ENCODE data around the gene GTF3C4. TPM values are rescaled to one million over a fixed set of nuclear protein-coding genes. Genes with fewer than 3 reads are reported as not detected.
A peak's percentile ranks its signal among the peaks of the same experiment; 100 is the strongest.

The GTF3C4 gene
- total RNA-seq, 1 experiment from 2014 or later, result 42.5 TPM

GRCh38 chr9:132663117-132663516 lies 7.1 kb upstream of the GTF3C4 start:
- WGBS (ENCODE audit: extremely low coverage, insufficient read length, low lambda C conversion rate), result no CpG with 5 or more reads among the region's 11 CpGs
- Histone ChIP-seq H2BK120ac (ENCODE audit: low read depth, low read length, poor library complexity, severe bottlenecking) (no peak overlapping the region), H2AFZ (ENCODE audit: low read length) (no peak overlapping the region), H3K9ac (ENCODE audit: extremely low read depth, insufficient read length, low read length) (no peak overlapping the region), H3K18ac (ENCODE audit: insufficient read length, low read depth, low read length) (no peak overlapping the region), H4K91ac (ENCODE audit: insufficient read length, low read depth, low read length) (no peak overlapping the region), H3K9me3 (ENCODE audit: control insufficient read depth, low read depth, low read length) (no peaks in the 10 kb centered on the region), H3T11ph (ENCODE audit: low read length) (no peak overlapping the region), H3K14ac (ENCODE audit: insufficient read depth, low read length) (no peak overlapping the region), H3K23me2 (ENCODE audit: insufficient read length, low read depth, low read length, poor library complexity, severe bottlenecking) (no peaks in the 10 kb centered on the region), H4K8ac (replicated peaks; ENCODE audit: insufficient read length, low read depth, low read length) (no peak overlapping the region), H4K20me1 (ENCODE audit: control insufficient read depth, insufficient read depth, insufficient read length) (no peaks in the 10 kb centered on the region), H2BK20ac (ENCODE audit: low read depth, low read length, poor library complexity, severe bottlenecking) (no peak overlapping the region), H2BK15ac (ENCODE audit: low read depth, low read length) (no peak overlapping the region; the same call in 1 of the 2 replicates), H3K79me2 (ENCODE audit: insufficient read depth, low read length) (peaks cover 6% of the 10 kb centered on the region; the same call in 1 of the 2 replicates), H2BK5ac (ENCODE audit: insufficient read length, low read length) (no peak overlapping the region), H4K5ac (ENCODE audit: insufficient read length, low read depth, low read length) (no peak overlapping the region), H3K27ac (ENCODE audit: insufficient read length, low read depth, low read length) (peak overlapping the region; percentile 13), H3K4ac (ENCODE audit: low read depth, low read length) (no peak overlapping the region), H3K4me2 (ENCODE audit: insufficient read depth, insufficient read length, low read length) (peak overlapping the region; percentile 46), H2AK5ac (ENCODE audit: insufficient read length, low read length) (no peak overlapping the region), H3K79me1 (ENCODE audit: insufficient read depth, low read depth, low read length, poor library complexity, severe bottlenecking) (peaks cover 6% of the 10 kb centered on the region), H3K27me3 (ENCODE audit: insufficient read depth, low read length) (no peaks in the 10 kb centered on the region), H2BK12ac (ENCODE audit: insufficient read length, low read depth, low read length) (no peak overlapping the region), H3K56ac (ENCODE audit: insufficient read length, low read depth, low read length) (no peak overlapping the region), H3K23ac (ENCODE audit: insufficient read length, low read depth, low read length) (no peak overlapping the region), H3K4me1 (ENCODE audit: insufficient read depth, low read length) (peaks cover 4% of the 10 kb centered on the region; the same call in 1 of the 2 replicates)
- no peak overlapping the region for H3K27ac Mint-ChIP-seq
- no peaks in the 10 kb centered on the region for H3K9me3 Mint-ChIP-seq
- peaks cover 12 to 13% of the 10 kb centered on the region in 2 experiments for H3K4me1 Mint-ChIP-seq
- peaks cover 20 to 39% (median 34%) of the 10 kb centered on the region in 3 experiments for H3K36me3 Mint-ChIP-seq (ENCODE audit: insufficient read depth in 1 of 3, low read depth in 3 of 3)
- no peak for TF ChIP-seq CTCF (conservative IDR thresholded peaks at IDR 0.05)
- H3K4me3 Mint-ChIP-seq, result no peak overlapping the region
- peak; percentile 62 for DNase-seq
- H3K27me3 Mint-ChIP-seq (ENCODE audit: low read depth), result no peaks in the 10 kb centered on the region

Measured in H9 (cell line).